Hematopoietic multipotent progenitor cell treated with erythropoietin and hydrocortisone succinate and interleukin-3 and kit ligand, for 17 days (in vitro differentiated cells): ENCODE data around the gene DGAT2.

ENCODE experiments used
- DNase-seq: peaks from one replicate; pipeline ENCODE4 v3.0.0-alpha.2; 2015; ENCODE audit warnings: low spot score

DGAT2 gene

DNA sequence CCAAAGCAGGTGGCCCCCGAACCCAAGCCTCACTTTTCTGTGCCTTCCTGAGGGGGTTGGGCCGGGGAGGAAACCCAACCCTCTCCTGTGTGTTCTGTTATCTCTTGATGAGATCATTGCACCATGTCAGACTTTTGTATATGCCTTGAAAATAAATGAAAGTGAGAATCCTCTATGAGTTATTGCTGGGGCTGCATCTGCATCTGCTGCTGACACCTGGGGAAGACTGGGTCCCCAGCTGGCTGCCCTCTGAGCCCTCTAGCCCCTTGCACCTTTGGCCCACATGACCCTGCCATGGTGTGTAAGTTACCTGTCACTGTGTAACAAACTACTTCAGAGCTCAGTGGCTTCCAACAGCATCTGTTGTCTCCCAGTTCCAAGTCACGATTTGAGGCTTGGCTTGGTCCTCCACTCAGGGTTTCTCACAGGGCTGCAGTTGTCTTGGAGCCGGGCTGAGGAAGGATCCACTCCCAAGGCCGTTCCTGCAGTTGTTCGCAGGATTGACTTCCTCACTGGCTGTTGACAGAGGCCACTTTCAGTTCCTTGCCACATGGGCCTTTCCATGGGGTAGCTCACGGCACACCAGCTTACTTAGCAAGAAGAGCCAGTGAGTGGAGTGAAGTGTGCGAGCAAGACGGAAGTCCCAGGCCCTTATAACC lies 32.9 kb downstream of the DGAT2 start:
- no peak for DNase-seq

DNA sequence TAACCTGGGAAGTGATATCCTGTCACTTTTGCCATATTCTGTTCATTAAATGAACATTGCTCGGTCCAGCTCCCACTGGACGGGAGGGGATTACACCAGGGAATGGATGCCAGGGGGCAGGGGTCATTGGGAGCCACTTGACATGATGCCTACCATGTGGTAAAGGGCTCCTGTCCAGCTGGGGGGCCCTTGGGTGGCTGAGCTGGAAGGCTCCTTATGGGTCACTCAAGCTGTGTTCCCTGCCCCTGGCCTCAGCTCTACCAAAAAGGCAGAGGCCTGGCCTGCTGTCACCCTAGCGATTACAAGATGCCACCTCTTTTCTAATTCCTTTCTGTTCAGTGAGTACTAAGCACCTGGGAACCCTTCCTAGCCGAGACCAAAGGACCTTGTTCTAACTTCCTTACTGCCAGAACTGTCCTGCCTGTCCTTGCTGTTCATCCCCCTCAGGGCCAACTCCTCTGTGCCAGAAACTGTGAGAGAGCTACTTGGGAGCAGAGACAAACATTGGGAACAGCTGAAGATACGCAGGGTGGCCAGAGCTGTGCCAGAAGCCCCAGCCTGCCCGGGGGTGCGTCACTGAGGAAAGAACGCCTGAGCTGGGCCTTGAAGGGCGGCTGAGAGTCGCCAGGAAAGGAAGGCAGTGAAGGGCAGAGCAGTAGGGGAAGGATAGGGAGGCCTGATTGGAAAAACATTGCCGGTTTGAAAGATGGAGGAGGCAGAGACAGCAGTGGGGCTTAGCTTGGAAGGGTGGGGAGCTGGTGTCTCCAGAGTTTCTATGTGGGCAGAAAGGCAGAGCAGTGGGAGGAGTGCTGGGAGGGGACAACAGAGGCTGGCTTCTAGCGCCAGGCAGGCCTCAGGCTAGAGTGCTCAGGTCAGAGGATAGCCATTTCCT lies 33.7 kb downstream of the DGAT2 start:
- DNase-seq, result no peak

DNA sequence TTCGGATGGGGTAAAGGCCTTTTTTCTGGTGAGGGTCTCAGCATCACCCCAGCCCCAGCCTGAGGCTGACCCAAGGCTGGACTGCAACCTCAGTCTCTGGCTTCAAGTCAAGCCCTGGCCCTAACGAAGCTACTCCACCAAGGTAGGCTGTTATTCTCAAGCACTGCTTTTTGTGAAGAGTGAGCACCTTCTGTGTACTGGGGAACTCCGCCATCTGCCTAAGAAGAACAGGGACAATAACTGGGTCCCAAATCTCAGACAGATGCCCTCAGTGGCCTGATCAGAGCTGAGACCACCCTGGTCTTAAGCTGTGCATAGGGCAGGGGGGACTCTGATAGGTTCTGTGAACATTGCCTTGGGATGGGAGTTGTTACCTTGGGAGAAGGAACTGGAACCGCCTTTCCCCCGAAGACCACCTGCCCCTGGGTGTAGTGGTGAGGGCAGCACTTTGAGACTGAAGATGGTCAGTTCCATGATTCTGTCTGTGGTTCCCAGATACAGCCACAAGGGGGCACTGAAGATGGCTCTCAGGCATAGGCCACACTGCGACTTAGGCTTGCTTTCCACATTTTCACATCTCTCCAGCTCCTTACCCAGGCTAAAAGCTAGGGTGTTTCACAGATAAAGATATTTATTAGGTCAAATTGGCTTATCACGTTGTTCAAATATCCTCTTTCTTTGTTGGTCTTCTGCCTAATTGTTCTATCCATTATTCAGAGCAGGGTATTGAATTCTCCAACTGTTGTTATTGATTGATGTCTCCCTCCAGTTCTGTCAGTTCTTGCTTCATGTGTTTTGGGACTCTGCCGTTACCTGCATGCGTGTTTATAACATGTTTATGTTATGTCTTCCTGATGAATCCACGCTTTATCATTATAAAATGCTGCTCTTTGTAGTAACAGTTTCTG lies 34.6 kb downstream of the DGAT2 start:
- peak; percentile 85 for DNase-seq

DNA sequence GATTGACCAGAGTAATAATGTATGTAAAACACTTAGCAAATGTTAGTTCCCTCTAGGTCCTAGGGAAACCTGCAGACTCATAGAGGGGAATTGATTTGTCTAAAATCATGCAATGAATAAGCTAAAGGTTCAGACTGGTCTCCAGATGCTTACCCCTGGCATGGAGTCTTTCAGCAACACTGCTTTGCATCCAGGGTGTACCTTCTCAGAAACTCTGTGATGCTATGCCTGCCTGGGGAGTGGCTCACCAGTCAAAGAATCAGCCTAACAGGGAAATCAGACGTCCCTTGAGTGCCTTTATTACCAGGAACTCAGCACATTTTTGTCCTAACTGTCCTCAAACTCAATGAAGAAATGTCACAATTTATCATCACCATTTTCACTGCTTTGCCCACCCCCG lies 40.5 kb downstream of the DGAT2 start:
- no peak for DNase-seq

DNA sequence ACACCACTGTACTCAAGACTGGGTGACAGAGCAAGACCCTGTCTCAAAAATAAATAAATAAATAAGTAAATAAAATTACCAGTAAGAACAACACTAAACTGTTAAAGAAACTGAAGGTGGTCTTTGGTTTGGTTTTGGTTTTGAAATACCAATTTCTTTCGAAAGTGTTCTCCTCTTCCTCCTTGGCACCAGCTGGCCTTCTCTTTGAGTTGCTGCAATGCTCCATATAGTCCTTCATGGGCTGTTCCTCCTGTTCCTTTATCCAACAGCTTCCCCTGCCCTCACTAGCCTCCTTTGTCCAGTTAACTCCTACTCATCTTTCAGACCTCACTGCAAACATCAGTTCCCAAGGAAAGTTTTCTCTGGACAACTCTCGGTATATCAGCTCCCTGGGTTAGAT lies 41.4 kb downstream of the DGAT2 start:
- DNase-seq, result no peak

DNA sequence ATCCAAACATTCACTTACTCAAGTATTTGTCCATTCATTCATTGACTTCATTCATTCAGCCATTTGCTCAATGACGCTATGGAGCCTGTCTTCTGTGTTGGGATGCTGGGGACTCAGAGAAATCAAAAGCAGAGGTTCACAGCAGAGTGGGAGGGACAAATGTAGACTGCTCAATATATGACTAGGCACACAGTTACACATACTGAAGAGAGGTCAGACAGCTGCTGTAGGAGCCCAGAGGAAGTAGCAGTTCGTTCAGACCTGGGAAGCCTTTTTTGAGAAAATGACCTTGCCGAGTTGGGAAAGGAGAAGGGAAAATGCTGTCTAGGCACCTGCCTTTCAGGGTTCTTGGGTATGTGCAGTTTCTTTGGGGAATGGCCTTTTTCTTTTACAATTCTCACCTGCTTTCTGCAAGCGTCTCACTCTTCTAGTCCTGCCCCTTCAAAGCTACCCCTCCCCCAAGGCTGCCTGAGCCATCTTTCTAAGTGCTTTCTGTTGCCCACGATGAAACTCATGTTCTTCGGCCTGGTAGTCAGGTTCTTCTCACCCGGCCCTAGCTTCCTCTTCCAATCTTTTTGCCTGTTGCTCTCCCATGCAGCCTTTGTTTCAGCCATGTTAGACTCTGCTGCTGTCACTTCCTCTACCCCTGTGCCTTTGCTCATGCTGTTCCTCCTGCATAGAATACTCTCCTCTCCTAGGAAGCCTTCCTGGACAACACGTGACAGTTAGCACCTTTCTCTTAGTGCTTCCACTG lies 42.2 kb downstream of the DGAT2 start:
- no peak for DNase-seq

DNA sequence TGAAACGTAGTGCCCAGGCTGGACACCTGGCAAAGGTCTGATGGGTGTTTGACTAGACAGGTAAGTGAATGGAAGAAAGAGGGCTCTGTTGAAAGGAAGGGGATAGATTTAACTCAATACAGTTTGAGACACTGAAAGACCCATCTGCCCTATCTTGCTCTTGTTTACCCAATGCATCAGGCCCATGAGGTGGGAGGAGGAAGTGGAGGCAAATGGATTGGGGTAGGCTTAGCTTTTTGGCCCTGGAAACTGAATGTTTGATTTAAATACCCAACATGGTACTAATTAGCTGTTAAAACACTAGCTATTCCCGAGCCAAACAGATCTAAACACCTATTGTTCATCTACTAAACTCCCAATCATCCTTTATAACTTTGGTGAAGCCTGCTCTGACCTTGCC lies 42.9 kb downstream of the DGAT2 start:
- DNase-seq, result no peak

DNA sequence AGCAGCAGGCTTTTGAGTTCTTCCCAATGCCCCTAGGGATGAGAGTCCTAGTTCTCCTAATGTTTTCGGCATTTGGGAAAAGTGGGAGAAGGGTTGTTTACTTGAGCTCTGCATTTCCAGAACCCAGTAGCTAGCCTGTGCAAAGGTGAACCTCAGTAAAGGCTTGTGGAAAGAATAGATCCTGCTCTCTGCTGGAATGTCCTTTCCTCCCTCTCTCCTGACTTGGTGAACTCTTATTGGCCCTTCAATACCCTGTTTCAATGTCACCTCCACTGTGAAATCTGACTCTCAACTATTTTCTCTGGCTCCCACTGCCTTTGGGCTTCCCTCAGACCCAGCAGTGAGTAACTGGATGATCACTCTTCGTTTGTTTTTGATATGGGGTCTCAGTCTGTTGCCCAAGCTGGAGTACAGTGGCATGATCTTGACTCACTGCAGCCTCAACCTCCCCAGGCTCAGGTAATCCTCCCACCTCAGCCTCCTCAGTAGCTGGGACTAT lies 44.0 kb downstream of the DGAT2 start:
- no peak for DNase-seq

DNA sequence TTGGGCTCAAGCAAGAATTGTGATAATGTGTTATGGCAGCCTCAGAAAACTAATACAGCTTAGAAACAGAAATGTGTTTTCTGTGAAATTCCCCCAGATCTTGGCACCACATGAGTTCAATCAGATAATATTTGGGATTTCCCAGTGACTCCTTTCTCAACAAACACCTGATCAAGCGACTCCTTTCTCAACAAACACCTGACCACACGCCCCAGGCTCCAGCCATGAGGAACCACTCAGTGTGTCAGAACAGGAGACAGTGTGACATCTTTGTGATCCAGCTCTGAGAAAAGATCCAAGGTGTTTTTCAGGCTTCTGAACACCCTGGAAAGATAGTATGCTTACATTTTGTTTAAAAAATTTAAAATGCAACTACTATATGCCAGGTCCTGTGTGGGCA lies 44.5 kb downstream of the DGAT2 start:
- DNase-seq, result no peak

DNA sequence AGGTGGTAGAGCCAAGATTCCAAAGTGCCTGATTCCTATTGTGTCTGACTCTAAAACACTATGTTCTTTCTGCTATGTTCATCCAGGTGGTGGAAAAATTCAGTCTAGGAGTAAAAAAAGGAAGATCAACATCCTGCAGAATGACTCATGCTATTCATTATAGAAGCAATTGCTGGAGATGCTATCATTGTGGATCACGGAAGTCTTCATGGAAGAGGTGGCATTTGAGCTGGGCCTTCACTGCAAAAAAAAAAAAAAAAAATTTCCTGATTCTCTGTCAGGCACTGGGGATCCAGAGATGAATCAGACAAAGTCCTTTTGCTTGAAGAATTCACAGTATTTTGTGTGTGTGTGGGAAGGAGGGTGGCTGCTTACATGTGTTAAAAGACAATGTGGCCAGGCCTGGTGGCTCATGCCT lies 45.1 kb downstream of the DGAT2 start:
- DNase-seq, result peak; percentile 18

DNA sequence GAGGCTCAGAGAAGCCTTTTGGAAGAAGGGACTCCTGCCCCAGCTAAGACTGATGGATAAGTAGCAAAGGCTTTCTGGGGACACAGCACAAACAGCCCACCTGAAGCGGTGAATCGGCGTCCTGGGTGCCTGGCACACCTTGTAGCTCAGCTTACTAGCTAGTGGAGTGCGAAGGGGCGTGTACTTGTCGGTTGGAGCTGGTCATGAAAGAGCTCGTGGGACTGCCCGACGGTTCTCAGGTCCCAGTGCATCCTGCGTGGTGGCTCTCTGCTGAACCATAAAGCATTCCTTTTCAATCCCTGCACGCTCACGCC lies 45.7 kb downstream of the DGAT2 start:
- DNase-seq, result no peak

DNA sequence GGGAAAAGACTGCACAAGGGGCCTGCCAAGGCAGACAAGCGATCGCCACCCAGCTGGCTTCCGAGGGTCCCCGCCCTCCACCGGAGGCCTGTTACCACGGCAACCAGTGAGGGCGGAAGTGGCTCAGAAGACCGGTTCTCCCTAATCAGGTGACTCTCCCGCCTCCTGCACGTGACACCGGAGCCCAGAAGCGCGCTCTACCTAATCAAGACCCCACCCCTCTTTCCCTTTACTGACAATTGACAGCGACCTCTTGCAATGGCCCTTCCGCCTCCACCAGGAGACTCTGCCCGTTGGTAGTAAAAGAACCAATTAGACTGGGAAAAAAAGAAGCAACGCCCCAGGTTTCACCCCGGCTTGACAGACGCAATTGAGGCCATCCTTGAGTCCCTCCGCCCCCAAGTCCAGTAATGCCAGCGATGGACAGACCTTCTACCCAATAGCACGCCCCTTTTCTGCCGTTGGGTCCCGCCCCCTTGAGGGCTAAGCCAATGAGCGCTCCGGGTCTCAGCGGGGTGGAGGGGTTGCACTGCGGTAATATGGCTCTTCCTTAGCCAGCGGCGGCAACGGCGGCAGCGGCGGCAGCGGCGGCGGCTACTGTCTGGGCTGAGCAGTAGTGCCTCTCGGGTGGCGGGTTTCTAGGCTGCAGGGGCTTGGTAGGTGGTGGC lies 46.2 kb downstream of the DGAT2 start, which contains the start of gene UVRAG:
TSS of gene UVRAG (plus strand) at position 534 of the 668 bp plus-strand sequence. CDS start 198 bp downstream, outside the sequence.
- DNase-seq, result peak; percentile 98

DNA sequence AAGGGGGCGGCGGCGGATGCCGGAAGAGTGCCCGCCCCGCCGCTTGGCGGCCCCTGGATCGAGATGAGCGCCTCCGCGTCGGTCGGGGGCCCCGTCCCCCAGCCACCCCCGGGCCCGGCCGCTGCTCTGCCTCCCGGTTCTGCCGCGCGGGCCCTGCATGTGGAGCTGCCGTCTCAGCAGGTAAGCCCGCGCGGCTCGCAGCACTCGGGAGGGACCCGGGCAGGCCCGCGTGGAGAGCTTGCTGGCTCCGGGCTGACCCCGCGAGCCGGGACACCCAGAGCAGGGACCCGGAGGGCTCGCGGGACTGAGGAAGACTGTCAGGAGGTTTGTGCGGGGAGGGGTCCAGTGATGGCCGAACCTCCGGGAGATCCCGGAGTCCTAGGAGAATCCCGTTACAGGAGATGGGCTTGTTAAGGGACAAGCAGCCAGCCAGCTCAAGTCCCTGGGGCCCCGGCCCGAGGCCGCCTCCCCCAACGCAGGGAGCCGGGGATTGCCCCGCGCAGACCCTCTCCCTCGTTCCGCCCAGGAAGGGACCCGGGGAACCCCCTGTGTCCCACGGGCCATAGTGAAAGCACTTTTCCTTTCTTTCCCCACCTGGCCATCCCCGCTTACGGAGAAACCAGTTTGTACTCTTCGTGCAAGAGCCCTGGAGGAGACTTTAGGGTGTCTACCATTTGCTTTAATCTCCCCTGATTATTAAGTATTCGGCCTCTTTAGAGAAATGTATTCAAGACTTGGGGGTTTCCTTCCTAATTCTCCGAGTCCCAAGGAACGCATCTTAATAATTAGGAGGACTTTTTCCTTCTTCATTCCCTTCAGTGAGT lies 47.0 kb downstream of the DGAT2 start:
- peak; percentile 52 for DNase-seq

DNA sequence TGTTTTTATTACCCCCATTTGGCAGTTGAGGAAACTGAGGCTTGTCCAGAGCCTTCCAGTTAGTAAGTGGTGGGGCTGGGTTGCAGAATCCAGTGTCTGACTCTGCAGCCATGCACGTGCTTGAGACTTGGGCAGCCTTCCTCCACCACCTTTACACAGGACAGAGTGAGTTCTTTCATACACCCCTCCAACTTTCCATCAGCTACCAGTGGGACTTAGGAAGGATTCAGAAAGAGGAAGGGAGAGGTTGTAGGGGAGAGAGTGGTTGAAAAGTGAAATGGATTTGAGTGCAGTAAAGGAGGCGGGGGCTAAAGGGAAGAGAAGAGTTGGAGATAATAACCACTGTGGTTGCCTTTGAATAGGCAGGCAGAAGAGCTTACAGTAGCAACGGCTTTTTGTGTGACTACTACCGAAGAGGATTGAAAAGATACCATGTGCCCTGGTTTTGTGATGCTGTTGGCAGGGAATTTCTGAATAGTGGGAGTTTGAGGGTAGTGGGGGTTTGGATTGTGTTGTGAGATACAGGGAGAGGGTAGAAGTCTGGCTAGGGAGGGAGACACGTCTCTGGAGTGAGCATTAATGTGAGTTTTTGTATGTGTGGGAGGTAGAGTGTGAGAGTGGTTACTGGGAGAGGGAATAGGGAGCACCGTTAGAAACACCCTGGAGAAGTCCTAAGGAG lies 48.1 kb downstream of the DGAT2 start:
- peak; percentile 19 for DNase-seq

DNA sequence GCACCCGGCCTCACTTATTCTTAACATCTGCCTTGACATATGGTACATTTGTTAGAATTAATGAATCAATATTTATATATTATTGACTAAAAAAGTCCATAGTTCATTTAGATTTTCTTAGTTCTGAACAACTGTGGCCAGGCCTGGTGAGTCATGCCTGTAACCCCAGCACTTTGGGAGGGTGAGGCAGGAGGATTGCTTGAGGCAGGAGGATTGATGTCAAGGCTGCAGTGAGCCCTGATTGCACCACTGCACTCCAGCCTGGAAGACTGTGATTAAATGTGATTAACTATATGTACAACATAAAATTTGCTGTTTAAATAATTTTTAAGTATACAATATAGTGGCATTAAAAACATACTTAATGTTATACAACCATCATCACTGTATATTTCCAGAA lies 52.1 kb downstream of the DGAT2 start:
- DNase-seq, result no peak

DNA sequence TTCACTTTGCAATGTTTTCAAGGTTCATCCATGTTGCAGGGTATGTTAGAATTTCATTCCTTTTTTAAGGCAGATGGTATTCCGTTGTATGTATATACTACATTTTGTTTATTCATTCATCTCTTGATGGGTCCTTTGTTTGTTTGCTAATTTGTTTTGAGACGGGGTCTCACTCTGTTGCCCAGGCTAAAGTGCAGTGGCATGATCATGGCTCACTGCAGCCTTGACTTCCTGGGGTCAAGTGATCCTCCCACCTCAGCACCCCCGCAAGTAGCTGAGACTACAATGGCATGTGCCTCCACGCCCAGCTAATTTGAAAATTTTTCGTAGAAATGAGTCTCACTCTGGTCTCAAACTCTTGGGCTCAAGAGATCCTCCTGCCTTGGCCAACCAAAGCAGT lies 52.6 kb downstream of the DGAT2 start:
- no peak for DNase-seq

DNA sequence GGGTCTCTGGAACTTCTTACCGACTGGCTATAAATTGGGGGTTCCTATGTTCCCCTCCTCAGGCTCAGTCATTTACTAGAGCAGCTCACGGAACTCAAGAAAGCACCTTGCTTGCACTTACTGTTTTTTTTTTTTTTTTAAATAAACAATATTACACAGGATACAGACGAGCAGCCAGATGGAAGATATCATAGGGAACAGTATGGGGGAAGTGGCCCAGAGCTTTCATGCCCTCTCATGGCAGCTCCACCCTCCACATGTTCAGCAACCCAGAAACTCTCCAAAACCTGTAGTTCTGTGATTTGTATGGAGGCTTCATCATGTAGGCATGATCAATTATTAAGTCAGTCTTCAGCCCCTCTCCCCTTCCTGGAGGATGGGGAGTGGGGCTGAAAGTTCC lies 54.0 kb downstream of the DGAT2 start:
- no peak for DNase-seq

DNA sequence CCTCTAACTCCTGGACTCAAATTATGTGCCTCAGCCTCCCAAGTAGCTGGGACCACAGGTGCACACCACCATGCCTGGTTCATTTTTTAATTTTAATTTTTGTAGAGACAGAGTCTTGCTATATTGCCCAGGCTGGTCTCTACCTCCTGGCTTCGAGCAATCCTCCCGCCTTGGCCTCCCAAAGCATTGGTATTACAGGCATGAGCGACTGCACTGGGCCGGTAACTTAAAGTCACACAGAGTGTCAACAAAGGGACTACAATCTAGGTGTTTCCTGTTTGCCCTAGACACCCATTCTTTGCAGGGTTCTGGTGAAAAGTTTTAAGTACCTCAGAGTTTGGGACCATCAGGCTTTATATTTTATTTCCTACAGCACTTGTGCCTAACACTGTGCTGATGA lies 54.8 kb downstream of the DGAT2 start:
- no peak for DNase-seq

DNA sequence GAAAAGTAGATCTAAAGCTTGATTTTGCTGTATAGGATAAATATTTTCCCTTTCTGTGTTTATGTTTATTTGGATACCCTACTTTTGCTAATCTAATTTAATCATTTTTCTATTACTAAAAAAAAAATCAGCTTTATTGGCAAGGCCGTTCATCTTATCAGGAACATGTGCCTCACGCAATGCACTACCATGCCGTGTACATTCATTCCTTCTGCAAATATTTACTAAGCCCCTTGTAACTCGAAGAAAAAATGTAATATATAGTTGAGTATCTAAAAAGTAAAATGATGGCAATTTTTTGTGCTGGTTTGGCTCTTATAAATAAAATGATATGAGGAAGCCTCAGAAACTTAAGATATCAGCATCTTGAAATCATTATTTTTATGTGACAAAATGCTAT lies 55.4 kb downstream of the DGAT2 start:
- no peak for DNase-seq
